CD4-positive, alpha-beta T cell treated with Interleukin-1 beta for 1 hour (primary cell): Measurements from ENCODE around the gene FAM83F.

ENCODE experiments used
- DNase-seq, 2 donors: peaks; one replicate each; pipeline ENCODE4 v3.0.0-alpha.2; 2020 to 2022

FAM83F gene

DNA sequence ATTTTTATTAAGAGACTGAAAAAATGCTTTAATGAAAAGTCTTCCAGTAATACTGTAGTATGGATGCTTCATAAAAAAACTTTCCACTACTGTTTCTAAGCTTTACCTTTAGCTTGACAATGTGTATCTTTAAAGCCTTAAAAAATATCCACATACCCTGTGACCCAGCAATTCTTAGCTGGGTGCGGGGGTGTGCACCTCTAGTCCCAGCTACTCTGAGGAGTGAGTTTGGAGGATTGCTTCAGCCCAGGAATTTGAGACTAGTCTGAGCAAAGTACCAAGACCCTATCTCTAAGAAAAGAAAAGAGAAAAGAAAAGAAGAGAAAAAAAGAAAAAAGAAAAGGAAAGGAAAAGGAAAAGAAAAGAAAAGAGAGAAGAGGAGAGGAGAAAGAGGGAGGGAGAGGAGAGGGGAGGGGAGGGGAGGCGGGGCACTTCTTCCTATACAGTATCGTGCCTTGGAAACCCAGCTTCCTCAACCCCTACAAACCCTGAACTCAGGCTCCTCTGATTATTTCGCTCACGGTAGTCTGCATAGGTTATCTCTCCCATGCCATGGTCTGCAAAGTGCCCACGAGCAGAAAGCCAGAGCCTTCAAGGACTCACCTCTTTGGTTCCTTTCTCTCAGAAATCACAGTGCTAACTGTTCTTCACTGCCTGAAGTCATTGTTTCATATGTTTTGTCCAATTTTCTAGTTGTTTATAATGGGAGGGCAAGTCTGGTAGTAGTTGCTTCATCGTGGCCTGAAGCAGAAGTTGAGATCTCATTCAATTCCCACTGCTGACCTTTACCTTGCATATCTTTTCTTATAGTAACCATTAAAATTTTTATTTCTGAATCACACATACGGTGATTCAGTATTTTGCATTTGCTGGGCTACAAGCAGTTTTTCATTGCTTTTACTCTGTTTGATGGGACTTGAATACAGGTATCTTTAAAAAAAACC, 82.2 kb downstream of the FAM83F start:
- no peak for DNase-seq

DNA sequence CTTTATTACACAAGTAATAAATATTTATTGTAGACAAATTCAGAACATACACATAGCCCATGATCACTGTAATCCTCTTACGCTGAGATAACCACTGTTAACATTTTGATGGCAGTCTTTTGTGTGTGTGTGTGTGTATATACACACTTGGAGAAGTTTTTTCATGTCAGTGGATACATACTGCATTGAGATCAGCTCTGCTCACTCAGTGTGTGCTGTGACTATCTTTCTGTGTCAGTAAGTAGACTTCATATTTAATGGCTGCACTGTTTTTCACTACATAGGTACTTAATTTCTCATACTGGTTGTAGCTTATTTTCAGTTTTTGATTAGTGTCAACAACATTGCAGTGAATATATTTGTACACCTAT, 82.9 kb downstream of the FAM83F start:
- no peak for DNase-seq

DNA sequence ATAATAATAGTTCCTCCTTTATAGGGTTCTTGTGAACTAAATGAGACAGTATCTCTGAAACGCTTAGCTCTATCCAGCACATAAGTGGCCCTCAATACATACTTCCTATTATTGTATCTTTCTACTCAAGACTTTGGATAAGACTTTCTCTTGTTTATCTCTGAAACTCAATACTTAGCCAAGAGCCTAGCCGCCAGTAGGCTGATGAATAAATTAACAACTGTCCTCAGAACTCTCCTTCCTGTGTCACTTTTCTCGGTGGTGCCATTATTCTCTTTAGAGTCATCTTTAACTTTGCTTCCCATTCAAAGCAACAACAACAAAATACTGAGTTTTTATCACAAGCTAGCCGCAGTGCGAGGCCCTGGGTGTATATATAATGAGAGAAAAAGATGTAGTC, 86.9 kb downstream of the FAM83F start:
- no peak for DNase-seq

DNA sequence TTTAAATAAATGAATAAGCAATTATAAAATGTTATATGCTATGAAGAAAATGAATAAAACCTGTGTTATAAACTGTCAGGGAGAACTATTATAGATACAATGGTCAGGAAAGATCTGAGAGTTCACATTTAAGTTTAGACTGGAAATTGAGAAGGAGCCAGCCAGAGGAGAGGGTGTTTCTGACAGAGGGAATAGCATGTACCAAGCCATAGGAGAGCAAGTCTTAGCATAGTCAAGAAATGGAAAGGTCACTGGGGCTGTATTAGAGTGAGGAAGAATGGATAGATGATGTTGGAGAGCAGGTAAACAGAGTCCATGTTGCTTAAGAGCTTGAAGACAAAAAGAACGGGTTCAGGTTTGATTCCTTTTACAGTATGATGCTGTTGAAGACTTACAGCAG, 87.4 kb downstream of the FAM83F start:
- no peak for DNase-seq

DNA sequence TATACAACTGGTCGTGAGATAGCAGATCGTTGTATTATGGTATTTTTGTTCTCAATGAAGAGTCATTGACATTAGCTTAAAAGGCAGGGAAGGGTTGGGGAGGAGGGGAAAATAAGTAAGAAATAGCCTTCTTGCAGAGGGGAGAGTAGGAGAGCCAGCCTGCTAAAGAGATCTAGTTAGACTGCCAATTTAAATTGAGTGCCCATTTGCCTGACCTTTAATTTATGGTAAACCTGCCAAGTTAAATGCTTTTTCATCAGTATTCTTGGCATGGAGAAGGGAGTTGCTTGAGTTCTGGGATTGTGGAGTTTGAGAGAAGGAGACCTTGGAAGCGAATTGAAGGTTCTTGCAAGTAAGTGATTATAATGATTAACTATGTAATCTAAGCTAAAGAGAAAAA, 89.0 kb downstream of the FAM83F start:
- no peak for DNase-seq

DNA sequence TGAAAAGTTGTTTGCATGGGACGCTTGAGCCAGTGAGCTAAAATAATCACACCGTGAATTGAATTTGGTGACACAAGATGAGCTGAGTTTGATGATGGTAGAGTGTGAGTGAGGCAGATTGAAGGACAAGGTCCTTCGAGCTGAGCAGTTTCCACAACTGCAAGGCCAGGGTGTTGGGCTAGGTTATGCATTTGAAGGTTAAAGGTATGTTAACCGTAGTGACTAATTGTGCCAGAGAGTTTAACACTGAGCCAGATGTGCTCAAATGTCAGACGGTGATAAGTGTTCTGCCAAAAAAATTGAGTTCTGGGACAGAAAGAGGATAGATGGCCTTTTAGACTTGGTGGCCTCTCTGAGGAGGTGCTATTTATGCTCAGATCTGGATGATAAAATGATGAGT, 89.5 kb downstream of the FAM83F start:
- no peak for DNase-seq

DNA sequence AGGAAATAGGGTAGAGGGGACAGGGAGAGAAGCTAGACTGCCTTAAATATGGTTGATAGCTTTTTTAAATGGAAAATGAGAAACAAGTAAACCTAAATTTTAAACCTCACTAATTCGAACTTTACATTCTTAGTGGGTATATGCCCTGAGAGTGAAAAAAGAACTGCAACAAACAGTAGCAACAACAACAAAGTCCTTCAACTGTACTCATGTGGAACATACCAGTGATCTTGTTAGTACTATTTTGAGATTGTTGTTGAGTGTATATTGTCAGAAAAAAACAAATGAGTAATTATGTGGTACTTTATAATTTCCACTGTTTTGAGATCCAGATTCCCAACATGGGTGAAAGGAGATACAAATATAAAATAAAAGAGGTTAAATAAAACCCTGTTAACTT, 94.1 kb downstream of the FAM83F start:
- DNase-seq, result no peak
